ENCODE results near the gene KATNB1.
"Not testable (repeated sequence)": the region's sequence is repeated elsewhere in the genome, so short reads cannot be mapped to it uniquely, and the experiment has no call there.

The KATNB1 gene

GRCh38 chr16:57791893-57792461, 56.4 kb downstream of the KATNB1 start:
- DNase-seq (ENCODE audit: low spot score), result no peak

- DNase-seq (ENCODE audit: low spot score), result no peak
Measured at GRCh38 chr16:57794849-57795430, 59.4 kb downstream of the KATNB1 start.

GRCh38 chr16:57795431-57795878, 59.9 kb downstream of the KATNB1 start:
- peak; percentile 50 for DNase-seq (ENCODE audit: low spot score)

DNA sequence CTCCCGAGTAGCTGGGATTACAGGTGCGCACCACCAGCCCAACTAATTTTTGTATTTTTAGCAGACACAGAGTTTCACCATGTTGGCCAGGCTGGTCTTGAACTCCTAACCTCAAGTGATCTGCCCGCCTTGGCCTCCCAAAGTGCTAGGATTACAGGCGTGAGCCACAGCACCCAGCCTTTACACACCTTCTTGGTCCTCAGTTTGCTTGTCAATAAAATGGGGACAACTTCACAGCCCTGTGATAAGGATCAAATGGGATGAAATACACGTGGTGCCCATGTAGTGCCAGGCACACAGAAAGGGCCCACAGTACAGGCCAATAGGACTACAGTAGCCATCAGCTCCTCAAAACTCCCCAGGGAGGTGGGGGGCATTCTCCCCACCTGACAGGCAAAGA, 60.4 kb downstream of the KATNB1 start:
- not testable (repeated sequence) for DNase-seq (ENCODE audit: low spot score)

DNA sequence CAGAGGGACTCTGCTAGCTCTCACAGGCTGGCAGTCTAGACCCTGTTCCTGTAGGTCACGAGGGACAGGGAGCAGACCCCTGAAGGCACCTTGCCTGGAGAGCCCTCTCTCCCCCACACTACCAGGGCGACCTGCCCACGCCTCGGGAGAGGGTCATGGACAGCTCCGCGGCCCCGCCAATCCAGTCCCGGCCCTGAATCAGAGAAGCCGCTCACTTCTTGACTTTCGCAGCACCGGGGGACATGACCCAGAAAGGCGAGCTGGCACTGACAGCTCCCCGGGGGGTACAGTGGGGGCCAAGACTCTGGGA, 61.6 kb downstream of the KATNB1 start:
- DNase-seq (ENCODE audit: low spot score), result no peak

DNA sequence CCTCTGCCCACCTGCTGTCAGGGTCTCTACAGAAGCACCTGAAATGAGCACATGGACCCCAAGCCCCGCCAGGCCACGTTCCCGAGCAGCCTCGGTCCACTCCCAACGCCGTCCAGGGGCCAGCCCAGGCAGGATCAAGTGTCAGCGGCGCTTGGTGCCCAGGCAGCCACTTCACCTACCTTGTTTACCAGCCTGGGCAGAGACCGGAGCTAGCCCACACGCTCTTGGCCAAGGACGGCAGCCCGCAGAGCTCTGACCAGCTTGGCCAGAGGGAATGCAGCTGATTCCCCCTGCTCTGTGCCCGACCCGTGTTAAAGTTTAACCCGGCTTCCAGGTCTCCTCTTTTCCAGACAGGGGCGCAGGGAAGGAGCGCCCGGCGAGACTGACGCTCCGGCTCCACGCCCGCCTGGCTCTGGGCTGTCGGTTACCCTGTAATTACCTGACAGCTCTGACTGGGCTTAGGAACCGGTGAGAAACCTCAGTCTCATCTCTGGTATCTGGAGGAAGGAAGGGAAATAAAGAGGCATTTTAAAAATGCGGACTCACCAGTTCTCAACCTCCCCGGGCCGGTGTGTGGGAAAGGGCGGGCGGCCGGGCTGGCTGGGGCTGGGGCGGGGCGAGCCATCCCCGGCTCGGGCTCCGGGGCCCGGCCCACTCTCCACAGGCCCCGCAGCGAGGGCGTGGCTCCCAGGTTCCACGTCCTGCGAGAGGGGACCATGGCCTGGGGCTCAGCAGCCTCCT, 62.1 kb downstream of the KATNB1 start:
- peak; percentile 89 for DNase-seq (ENCODE audit: low spot score)

DNA sequence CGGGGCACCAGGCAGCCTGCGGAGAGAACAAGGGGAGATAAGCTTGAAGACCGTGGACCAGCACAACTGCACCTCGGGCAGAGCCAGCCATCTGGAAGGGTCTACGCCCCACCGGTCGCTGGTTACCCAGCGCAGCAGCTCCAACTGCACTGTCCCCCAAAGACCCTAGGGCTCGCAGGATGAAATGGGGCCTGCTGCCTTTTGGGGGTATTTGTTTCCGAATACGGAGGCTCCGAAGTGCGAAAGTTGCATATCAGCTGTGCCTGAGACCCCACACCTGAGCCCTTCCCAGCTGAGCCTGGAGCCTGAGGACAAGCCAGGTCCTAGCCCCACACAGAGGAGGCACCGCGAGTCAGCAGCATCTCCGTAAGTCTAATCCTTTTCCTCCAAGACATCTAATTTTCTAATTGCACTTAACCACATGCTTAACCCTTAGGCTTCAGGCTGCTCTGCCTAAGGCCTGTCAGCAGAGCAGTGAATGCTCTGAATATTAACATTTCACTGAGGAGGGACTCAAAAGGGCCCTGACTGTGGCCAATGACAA, 62.8 kb downstream of the KATNB1 start:
- no peak for DNase-seq (ENCODE audit: low spot score)

DNA sequence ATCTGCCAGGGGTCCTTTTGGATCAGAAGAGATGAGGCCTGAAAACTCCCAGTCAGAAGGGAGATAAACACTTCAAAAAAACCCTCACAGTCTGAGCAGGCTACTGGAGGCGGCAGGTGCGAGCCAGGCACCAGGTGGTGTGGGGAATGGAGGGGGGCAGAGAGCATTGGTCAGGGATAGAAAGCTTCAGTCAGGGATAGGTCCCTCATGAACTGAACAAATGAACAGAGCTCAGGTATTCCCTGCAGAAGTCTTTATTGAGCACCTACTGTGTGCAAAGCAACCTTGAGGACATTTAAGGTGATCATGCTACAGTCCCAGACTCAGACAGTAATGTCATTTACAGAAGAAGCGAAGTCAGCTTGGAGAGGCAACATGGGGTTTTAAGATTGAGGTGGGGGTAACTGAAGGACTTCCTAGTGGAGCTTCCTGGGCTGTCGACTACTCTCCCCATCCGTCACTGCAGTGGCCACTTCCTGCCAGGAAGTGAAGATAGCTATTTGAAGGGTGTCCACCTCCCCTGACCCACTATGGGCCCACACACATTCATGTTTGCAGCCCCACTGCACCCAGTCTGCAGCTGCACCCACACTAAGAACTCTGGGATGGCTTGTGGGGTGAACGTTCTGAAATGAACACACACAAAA, 63.5 kb downstream of the KATNB1 start:
- DNase-seq (ENCODE audit: low spot score), result no peak

DNA sequence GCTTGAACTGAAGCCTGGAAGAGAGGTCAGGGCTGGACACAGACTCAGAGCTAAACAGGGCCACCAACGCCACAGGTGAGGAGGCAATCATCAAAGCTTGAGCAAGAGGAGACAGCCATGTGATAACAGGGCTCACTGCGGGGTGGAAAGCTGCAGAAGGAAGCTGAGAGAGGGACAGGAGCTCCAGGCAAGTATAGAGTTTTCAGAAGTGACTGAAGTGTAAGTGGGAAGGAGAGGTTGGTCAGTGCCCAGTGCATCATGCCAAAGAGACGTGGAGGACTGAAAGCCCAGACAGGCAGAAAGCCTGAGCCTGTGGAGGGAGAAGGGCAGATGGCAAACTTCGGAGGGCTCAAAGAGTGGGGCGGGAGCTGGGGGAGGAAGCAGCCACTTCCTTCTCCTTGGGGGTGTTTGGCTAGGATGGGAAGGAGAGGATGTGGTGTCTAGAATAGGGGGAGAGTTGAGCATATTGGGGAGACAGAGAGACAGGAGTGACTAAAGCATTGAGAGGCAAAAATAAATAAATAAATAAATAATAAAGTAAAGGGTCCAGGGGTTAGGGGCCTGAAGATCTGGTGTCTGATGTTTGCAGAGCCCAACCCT, 64.1 kb downstream of the KATNB1 start:
- DNase-seq (ENCODE audit: low spot score), result no peak

- no peak for DNase-seq (ENCODE audit: low spot score)
Measured at GRCh38 chr16:57800200-57801097, 64.9 kb downstream of the KATNB1 start.

GRCh38 chr16:57801098-57801808, 65.7 kb downstream of the KATNB1 start:
- no peak for DNase-seq (ENCODE audit: low spot score)

GRCh38 chr16:57801809-57802340, 66.3 kb downstream of the KATNB1 start:
- DNase-seq (ENCODE audit: low spot score), result peak; percentile 61

DNA sequence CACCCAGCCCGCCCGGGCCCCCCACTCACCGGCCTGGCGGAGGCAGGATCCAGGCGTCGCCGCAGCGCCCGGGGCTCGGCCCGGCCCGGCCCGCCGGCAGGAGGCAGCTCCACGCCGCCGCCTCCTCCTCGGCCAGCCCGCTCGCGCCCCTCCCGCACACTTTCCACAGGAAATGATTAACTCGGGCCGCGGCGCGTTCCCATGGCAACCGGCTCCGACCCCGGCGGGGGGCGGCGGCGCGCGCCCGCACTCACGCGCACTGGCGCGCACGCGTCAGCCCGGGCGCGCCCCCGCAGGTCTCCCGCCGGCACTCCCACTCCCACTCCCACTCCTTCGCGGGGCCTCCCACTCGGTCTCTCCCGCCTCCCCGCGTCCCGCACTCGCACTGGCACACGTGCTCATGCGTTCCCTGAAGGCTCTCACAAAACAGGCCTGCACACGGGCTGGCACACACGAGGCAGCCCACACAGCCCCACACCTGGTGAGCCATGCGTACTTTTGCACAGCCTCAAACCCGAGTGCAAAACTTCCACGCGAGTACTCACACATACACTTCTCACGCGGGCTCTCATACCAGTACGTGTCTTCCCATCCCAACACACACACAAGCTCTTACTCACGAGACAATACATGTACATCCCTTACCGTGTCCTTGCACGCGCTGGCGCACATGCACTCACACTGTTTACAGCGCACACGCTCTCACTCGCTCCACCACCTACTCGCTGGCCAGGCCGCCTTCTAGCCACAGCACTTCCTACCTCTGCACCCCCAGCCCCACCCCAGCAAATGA, 67.0 kb downstream of the KATNB1 start, which contains the start of gene KIFC3:
Gene KIFC3 (minus strand): TSS at position 151 of the 793 bp plus-strand sequence. CDS start 4,248 bp downstream, outside the sequence.
- peak; percentile 60 for DNase-seq (ENCODE audit: low spot score)

- DNase-seq (ENCODE audit: low spot score), result no peak
Measured at GRCh38 chr16:57803134-57803990, 67.8 kb downstream of the KATNB1 start.

- no peak for DNase-seq (ENCODE audit: low spot score)
Measured at GRCh38 chr16:57804111-57804837, 68.7 kb downstream of the KATNB1 start.

DNA sequence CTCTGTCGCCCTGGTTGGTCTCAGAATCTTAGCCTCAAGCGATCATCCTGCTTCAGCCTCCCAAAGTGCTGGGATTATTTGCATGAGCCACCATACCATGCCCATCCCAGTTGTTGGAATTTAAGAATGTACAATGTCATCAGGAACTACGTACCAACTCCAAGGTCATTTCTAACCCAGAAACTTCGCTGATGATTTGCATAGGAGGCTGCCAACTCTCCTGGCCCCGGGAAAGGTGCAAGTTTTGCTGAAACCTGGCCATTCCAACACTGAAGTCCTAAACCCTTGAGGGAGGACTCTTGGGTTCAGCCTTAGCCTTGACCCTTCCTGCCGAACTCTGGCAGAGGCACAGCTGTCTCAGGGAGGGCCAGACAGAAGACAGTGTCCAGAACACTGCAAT, 69.6 kb downstream of the KATNB1 start:
- DNase-seq (ENCODE audit: low spot score), result no peak

Data from HuH-7.5 (cell line).